ENCODE measurements around the gene FRMD4A.
"Not testable (repeated sequence)": the region's sequence is repeated elsewhere in the genome, so short reads cannot be mapped to it uniquely, and the experiment has no call there.

Gene FRMD4A

GRCh38 chr10:14146025-14146424 is 184.7 kb downstream of the FRMD4A start:
- DNase-seq (ENCODE audit: low read depth), result no peak

GRCh38 chr10:14144451-14144850 is 186.3 kb downstream of the FRMD4A start:
- DNase-seq (ENCODE audit: low read depth), result no peak

- no peak for DNase-seq (ENCODE audit: low read depth)
Measured at GRCh38 chr10:14142606-14143250, 188.0 kb downstream of the FRMD4A start.

- DNase-seq (ENCODE audit: low read depth), result no peak
Measured at GRCh38 chr10:14141283-14141682, 189.4 kb downstream of the FRMD4A start.

GRCh38 chr10:14137391-14137790 is 193.3 kb downstream of the FRMD4A start:
- DNase-seq (ENCODE audit: low read depth), result no peak

- DNase-seq (ENCODE audit: low read depth), result not testable (repeated sequence)
Measured at GRCh38 chr10:14135196-14135595, 195.5 kb downstream of the FRMD4A start.

- no peak for DNase-seq (ENCODE audit: low read depth)
Measured at GRCh38 chr10:14134275-14134674, 196.4 kb downstream of the FRMD4A start.

GRCh38 chr10:14131261-14131960 is 199.3 kb downstream of the FRMD4A start:
- no peak for DNase-seq (ENCODE audit: low read depth)

- DNase-seq (ENCODE audit: low read depth), result no peak
Measured at GRCh38 chr10:14129770-14130169, 201.0 kb downstream of the FRMD4A start.

GRCh38 chr10:14128519-14128918 is 202.2 kb downstream of the FRMD4A start:
- DNase-seq (ENCODE audit: low read depth), result no peak

GRCh38 chr10:14126697-14127440 is 203.9 kb downstream of the FRMD4A start:
- no peak for DNase-seq (ENCODE audit: low read depth)

GRCh38 chr10:14125564-14125963 is 205.2 kb downstream of the FRMD4A start:
- no peak for DNase-seq (ENCODE audit: low read depth)

GRCh38 chr10:14124941-14125340 is 205.8 kb downstream of the FRMD4A start:
- no peak for DNase-seq (ENCODE audit: low read depth)

- DNase-seq (ENCODE audit: low read depth), result no peak
Measured at GRCh38 chr10:14123139-14123538, 207.6 kb downstream of the FRMD4A start.

- DNase-seq (ENCODE audit: low read depth), result no peak
Measured at GRCh38 chr10:14120812-14121211, 209.9 kb downstream of the FRMD4A start.

- no peak for DNase-seq (ENCODE audit: low read depth)
Measured at GRCh38 chr10:14118953-14119352, 211.8 kb downstream of the FRMD4A start.

GRCh38 chr10:14116837-14117236 is 213.9 kb downstream of the FRMD4A start:
- no peak for DNase-seq (ENCODE audit: low read depth)

- no peak for DNase-seq (ENCODE audit: low read depth)
Measured at GRCh38 chr10:14116021-14116420, 214.7 kb downstream of the FRMD4A start.

GRCh38 chr10:14114791-14115190 is 215.9 kb downstream of the FRMD4A start:
- no peak for DNase-seq (ENCODE audit: low read depth)

- no peak for DNase-seq (ENCODE audit: low read depth)
Measured at GRCh38 chr10:14112056-14112455, 218.7 kb downstream of the FRMD4A start.

GRCh38 chr10:14111208-14111607 is 219.5 kb downstream of the FRMD4A start:
- no peak for DNase-seq (ENCODE audit: low read depth)

- DNase-seq (ENCODE audit: low read depth), result no peak
Measured at GRCh38 chr10:14106828-14107227, 223.9 kb downstream of the FRMD4A start.

- no peak for DNase-seq (ENCODE audit: low read depth)
Measured at GRCh38 chr10:14102056-14102455, 228.7 kb downstream of the FRMD4A start.
